ENCODE results near the gene CXCL16.

DNA sequence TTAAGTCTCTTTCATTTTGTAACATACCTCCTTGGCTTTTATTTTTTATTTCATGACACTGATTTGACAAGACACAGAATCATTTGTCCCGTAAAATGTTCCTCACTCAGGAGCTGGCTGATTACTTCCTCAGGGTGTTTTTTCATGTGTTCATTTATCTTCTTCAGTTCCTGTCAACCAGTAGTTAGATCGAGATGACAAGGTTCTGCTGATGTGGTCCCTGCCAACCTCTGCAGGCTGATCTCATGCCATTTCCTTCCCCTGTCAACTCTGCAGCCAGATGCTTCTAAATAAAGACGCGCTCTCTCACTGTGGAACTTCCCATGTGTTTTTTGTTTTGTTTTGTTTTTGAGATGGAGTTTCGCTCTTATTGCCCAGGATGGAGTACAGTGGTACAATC is 8.1 kb upstream of the CXCL16 start:
- no peak for TF ChIP-seq BHLHE40 (IDR thresholded peaks at IDR 0.05; ENCODE audit: low read depth, low read length)
- TF ChIP-seq CTCF (IDR thresholded peaks at IDR 0.05) = no peak
- no peak for TF ChIP-seq POLR2A (IDR thresholded peaks at IDR 0.05; ENCODE audit: low read length)
- TF ChIP-seq, protein P1, sequence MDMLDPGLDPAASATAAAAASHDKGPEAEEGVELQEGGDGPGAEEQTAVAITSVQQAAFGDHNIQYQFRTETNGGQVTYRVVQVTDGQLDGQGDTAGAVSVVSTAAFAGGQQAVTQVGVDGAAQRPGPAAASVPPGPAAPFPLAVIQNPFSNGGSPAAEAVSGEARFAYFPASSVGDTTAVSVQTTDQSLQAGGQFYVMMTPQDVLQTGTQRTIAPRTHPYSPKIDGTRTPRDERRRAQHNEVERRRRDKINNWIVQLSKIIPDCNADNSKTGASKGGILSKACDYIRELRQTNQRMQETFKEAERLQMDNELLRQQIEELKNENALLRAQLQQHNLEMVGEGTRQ (IDR thresholded peaks at IDR 0.05) = no peak
- TF ChIP-seq JUN (IDR thresholded peaks at IDR 0.05) = no peak
- TF ChIP-seq ESRRA (IDR thresholded peaks at IDR 0.05; ENCODE audit: borderline replicate concordance, low read length) = no peak
- TF ChIP-seq RNF2 (IDR thresholded peaks at IDR 0.05; ENCODE audit: borderline replicate concordance, low read depth) = no peak
- no peak for TF ChIP-seq POLR2AphosphoS2 (conservative IDR thresholded peaks at IDR 0.05; ENCODE audit: low read length)
- no peak for TF ChIP-seq ELK1 (IDR thresholded peaks at IDR 0.05; ENCODE audit: low read depth, low read length)
- TF ChIP-seq MAZ (IDR thresholded peaks at IDR 0.05; ENCODE audit: borderline replicate concordance, low read depth, low read length) = no peak
- TF ChIP-seq RFX5 (IDR thresholded peaks at IDR 0.05) = no peak
